Measurements from ENCODE around the gene MESP2.
A peak's percentile ranks its signal among the peaks of the same experiment; 100 is the strongest.

MESP2 gene

DNA sequence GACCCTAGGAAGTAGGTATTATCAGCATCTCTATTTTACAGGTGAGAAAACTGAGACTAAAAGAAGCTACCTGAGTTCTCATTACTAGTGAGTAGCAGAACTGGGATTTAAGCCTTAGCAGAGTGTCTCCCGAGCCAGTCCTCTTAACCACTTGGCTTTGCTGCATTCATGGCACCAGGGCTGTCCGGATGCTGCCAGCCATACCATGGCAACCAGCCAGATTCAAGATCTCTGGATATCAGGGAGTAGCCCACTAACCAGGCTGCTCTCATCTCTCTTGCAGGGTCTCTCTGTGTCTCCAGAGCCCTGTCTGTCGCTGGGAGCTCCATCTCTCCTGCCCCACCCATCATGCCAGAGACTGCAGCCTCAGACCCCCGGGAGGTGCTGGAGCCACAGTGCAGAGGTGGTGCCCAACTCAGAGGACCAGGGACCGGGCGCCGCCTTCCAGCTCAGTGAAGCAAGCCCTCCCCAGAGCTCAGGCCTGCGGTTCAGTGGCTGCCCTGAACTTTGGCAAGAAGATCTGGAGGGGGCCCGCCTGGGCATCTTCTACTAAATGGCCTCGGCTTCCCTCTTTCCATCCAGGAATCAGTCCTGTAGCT is 1.7 kb downstream of the MESP2 start:
- no peaks in the 10 kb centered on the region for H4K20me1 ChIP-seq (ENCODE audit: insufficient read depth, low read length)
- no peak overlapping the region for H3K27ac ChIP-seq (ENCODE audit: low read length)

DNA sequence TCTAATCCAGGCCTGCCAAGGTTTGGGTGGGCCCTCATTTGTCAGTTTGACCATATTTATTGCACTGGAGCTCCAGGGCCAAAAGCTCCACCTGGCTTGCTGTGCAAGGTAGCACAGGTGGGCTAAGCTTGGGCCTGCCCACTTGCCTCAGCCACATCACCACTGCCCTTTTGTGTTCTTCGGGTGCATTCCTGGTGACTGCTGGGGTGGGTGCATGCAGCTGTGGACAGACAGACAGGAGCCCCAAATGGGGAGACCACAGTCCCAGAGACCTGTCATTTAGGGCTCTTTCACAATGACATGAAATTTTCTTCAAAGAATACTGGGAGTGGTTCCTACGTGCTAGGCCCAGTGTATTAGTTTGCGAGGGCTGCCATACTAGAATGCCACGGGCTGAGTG is 2.7 kb downstream of the MESP2 start:
- Histone ChIP-seq H3K36me3 (replicated peaks; ENCODE audit: insufficient read depth, low read length) (no peaks in the 10 kb centered on the region), H3K27me3 (replicated peaks; ENCODE audit: insufficient read depth, low read length) (no peaks in the 10 kb centered on the region), H3K4me2 (ENCODE audit: low read depth, low read length) (no peak overlapping the region), H2AFZ (ENCODE audit: low read length) (no peak overlapping the region), H3K9ac (ENCODE audit: low read length) (no peak overlapping the region), H3K4me3 (ENCODE audit: low read length) (no peak overlapping the region), H3K79me2 (ENCODE audit: low read length) (no peaks in the 10 kb centered on the region), H3K9me2 (replicated peaks; ENCODE audit: insufficient read depth, low read length) (no peaks in the 10 kb centered on the region), H3K4me1 (ENCODE audit: low read length) (peaks cover 36% of the 10 kb centered on the region), H3K9me3 (replicated peaks; ENCODE audit: insufficient read depth, low read length) (no peaks in the 10 kb centered on the region), H4K20me1 (ENCODE audit: insufficient read depth, low read length) (no peaks in the 10 kb centered on the region), H3K27ac (ENCODE audit: low read length) (no peak overlapping the region), H3F3A (ENCODE audit: insufficient read depth, low read length) (peaks cover 20% of the 10 kb centered on the region)
- no peak for TF ChIP-seq EZH2phosphoT487 (IDR thresholded peaks at IDR 0.05; ENCODE audit: low read length)
- no peak for DNase-seq

More for the DNA sequence above, 1.7 kb downstream of the MESP2 start:
- H3K27me3 ChIP-seq (replicated peaks; ENCODE audit: insufficient read depth, low read length): no peaks in the 10 kb centered on the region
- peaks cover 20% of the 10 kb centered on the region for H3F3A ChIP-seq (ENCODE audit: insufficient read depth, low read length)
- no peak for TF ChIP-seq EZH2 (optimal IDR thresholded peaks at IDR 0.05; ENCODE audit: low read depth, low read length)
- DNase-seq: no peak
- H3K36me3 ChIP-seq (replicated peaks; ENCODE audit: insufficient read depth, low read length): no peaks in the 10 kb centered on the region
- H3K9me3 ChIP-seq (replicated peaks; ENCODE audit: insufficient read depth, low read length): no peaks in the 10 kb centered on the region
- H3K79me2 ChIP-seq (ENCODE audit: low read length): no peaks in the 10 kb centered on the region
- no peaks in the 10 kb centered on the region for H3K9me2 ChIP-seq (replicated peaks; ENCODE audit: insufficient read depth, low read length)
- no peak overlapping the region for H3K4me3 ChIP-seq (ENCODE audit: low read length)
- peaks cover 36% of the 10 kb centered on the region for H3K4me1 ChIP-seq (ENCODE audit: low read length)
- H3K4me2 ChIP-seq (ENCODE audit: low read depth, low read length): no peak overlapping the region
- no peak overlapping the region for H3K9ac ChIP-seq (ENCODE audit: low read length)
- H2AFZ ChIP-seq (ENCODE audit: low read length): no peak overlapping the region

DNA sequence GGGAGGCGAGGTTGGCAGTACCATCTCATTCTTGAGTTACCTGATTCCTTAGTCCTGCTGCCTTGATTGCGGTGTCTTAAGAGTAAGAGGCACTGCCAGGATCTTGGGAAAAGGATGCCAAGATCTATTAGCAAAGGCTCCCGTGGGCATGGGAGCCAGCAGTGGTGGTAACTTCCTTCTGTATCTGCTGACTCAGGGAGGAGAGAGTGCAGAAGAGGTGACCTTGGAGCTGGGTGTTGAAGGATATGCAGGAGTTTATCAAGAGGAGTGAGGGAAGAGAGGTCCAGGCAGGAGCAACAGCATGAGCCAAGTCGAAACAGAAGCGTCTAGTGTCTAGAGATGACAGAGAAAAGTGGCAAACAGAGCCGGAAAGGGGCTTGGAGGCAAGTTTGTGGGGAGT is 4.5 kb downstream of the MESP2 start:
- no peaks in the 10 kb centered on the region for H4K20me1 ChIP-seq (ENCODE audit: insufficient read depth, low read length)
- TF ChIP-seq EZH2 (optimal IDR thresholded peaks at IDR 0.05; ENCODE audit: low read depth, low read length): no peak
- no peak for TF ChIP-seq EZH2phosphoT487 (IDR thresholded peaks at IDR 0.05; ENCODE audit: low read length)
- TF ChIP-seq, protein P1, sequence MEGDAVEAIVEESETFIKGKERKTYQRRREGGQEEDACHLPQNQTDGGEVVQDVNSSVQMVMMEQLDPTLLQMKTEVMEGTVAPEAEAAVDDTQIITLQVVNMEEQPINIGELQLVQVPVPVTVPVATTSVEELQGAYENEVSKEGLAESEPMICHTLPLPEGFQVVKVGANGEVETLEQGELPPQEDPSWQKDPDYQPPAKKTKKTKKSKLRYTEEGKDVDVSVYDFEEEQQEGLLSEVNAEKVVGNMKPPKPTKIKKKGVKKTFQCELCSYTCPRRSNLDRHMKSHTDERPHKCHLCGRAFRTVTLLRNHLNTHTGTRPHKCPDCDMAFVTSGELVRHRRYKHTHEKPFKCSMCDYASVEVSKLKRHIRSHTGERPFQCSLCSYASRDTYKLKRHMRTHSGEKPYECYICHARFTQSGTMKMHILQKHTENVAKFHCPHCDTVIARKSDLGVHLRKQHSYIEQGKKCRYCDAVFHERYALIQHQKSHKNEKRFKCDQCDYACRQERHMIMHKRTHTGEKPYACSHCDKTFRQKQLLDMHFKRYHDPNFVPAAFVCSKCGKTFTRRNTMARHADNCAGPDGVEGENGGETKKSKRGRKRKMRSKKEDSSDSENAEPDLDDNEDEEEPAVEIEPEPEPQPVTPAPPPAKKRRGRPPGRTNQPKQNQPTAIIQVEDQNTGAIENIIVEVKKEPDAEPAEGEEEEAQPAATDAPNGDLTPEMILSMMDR (IDR thresholded peaks at IDR 0.05; ENCODE audit: low read length): no peak
- H3K27ac ChIP-seq (ENCODE audit: low read length): peak overlapping the region; percentile 96
- H3K4me3 ChIP-seq (ENCODE audit: low read length): peak overlapping the region; percentile 24; the same call in 1 of the 2 replicates
- H2AFZ ChIP-seq (ENCODE audit: low read length): peak overlapping the region; percentile 77
- peak overlapping the region; percentile 62 for H3K9ac ChIP-seq (ENCODE audit: low read length)
- peaks cover 36% of the 10 kb centered on the region for H3K4me1 ChIP-seq (ENCODE audit: low read length)
- no peaks in the 10 kb centered on the region for H3K36me3 ChIP-seq (replicated peaks; ENCODE audit: insufficient read depth, low read length)
- no peaks in the 10 kb centered on the region for H3K9me3 ChIP-seq (replicated peaks; ENCODE audit: insufficient read depth, low read length)
- H3F3A ChIP-seq (ENCODE audit: insufficient read depth, low read length): peaks cover 20% of the 10 kb centered on the region
- peak overlapping the region; percentile 84 for H3K4me2 ChIP-seq (ENCODE audit: low read depth, low read length)
- DNase-seq: no peak
- no peaks in the 10 kb centered on the region for H3K27me3 ChIP-seq (replicated peaks; ENCODE audit: insufficient read depth, low read length)
- H3K9me2 ChIP-seq (replicated peaks; ENCODE audit: insufficient read depth, low read length): no peaks in the 10 kb centered on the region
- H3K79me2 ChIP-seq (ENCODE audit: low read length): no peaks in the 10 kb centered on the region

DNA sequence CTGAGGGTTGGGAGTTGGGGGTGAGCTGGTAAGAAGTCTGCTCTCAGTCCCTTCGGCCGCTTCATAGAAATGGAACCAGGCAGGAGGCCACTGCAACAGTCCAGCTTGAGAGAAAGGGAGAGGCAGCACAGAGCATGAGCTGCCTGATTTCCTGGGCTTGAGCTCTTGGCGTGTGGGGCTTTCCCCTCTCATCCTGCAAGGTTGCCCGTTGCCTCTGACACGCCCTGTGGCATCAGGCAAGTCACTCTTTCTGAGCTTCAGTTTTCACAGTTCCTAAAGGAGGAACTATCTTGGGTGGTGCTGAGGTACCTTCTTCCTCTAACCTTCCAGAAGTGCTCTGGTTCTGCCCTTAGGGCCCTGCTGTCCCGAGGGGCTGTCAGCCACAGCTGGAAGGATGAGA is 4.9 kb downstream of the MESP2 start:
- no peaks in the 10 kb centered on the region for H3K9me3 ChIP-seq (replicated peaks; ENCODE audit: insufficient read depth, low read length)
- DNase-seq: peak; percentile 90
- peak overlapping the region; percentile 96 for H3K27ac ChIP-seq (ENCODE audit: low read length)
- no peaks in the 10 kb centered on the region for H3K36me3 ChIP-seq (replicated peaks; ENCODE audit: insufficient read depth, low read length)
- no peaks in the 10 kb centered on the region for H3K27me3 ChIP-seq (replicated peaks; ENCODE audit: insufficient read depth, low read length)
- peaks cover 20% of the 10 kb centered on the region for H3F3A ChIP-seq (ENCODE audit: insufficient read depth, low read length)
- peak overlapping the region; percentile 84 for H3K4me2 ChIP-seq (ENCODE audit: low read depth, low read length)
- H3K9ac ChIP-seq (ENCODE audit: low read length): peak overlapping the region; percentile 62
- TF ChIP-seq, protein P1 (IDR thresholded peaks at IDR 0.05; ENCODE audit: low read length): no peak
- no peak for TF ChIP-seq EZH2phosphoT487 (IDR thresholded peaks at IDR 0.05; ENCODE audit: low read length)
- TF ChIP-seq EZH2 (optimal IDR thresholded peaks at IDR 0.05; ENCODE audit: low read depth, low read length): no peak
- H3K4me3 ChIP-seq (ENCODE audit: low read length): peak overlapping the region; percentile 24
- H4K20me1 ChIP-seq (ENCODE audit: insufficient read depth, low read length): no peaks in the 10 kb centered on the region
- H2AFZ ChIP-seq (ENCODE audit: low read length): peak overlapping the region; percentile 77
- H3K79me2 ChIP-seq (ENCODE audit: low read length): no peaks in the 10 kb centered on the region
- no peaks in the 10 kb centered on the region for H3K9me2 ChIP-seq (replicated peaks; ENCODE audit: insufficient read depth, low read length)
- H3K4me1 ChIP-seq (ENCODE audit: low read length): peaks cover 31% of the 10 kb centered on the region
